Measurements from ENCODE around the gene SPDYA.

The SPDYA gene

DNA sequence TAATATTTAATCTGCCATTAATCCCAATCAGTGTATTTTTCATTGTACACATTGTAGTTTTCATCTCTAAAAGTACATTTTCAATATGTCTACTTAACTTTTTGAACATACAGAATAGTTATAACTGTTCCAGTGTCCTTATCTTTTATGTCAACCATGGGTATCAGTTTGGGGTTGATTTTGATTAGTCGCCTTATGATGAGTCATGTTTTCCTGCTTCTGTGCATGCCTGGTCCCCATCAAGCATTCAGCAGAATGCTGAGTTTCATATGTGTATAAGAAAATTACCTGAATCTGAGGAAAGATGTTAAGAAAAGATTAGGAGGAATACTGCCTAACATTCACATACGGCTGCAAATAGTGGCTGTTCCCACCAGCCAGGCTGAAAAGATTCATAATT, 17.7 kb downstream of the SPDYA start:
- H3K4me1 ChIP-seq (ENCODE audit: control insufficient read depth in 1 of 2, insufficient read depth in 2 of 2, low read length in 2 of 2), result no peaks in the 10 kb centered on the region
- no peak overlapping the region for H3K4me3 ChIP-seq (ENCODE audit: low read depth in 1 of 2, low read length in 2 of 2)
- no peaks in the 10 kb centered on the region for H3K36me3 ChIP-seq (ENCODE audit: control insufficient read depth in 1 of 2, insufficient read depth in 2 of 2, low read length in 2 of 2)
- no peak overlapping the region for H3K27ac ChIP-seq (ENCODE audit: low read length)
- no peaks in the 10 kb centered on the region for H3K9me3 ChIP-seq (ENCODE audit: control insufficient read depth in 1 of 2, low read length in 2 of 2)
- no peaks in the 10 kb centered on the region for H3K27me3 ChIP-seq (ENCODE audit: low read depth, low read length)

DNA sequence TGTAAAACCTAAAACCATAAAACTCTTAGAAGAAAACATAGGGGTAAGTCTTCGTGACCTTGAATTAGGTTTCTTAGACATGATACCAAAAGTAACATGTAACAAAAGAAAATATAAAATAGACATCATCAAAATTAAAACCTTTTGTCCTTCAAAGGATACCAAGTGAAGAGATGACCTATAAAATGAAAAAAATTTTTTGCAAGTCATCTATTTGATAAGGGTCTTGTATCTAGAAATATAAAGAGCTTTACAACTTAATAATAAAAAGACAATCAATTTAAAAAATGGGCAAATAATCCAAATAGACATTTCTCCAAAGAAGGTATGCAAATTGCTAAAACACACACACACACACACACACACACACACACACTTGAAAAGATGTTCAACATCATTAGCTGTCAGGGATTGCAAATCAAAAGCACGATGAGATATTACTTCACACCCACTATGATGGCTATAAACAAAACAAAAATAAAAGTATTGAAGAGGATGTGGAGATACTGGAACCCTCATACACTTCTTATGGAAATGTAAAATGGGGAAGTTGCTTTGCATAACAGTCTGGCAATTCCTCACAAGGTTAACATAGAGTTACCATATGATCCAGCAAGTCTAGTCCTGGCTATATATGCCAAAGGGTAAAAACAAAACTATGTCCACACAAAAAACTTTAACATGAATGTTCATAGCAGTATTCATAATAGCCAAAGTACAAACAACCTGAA, 23.3 kb downstream of the SPDYA start:
- Histone ChIP-seq H3K4me1 (ENCODE audit: control insufficient read depth in 1 of 2, insufficient read depth in 2 of 2, low read length in 2 of 2) (no peaks in the 10 kb centered on the region), H3K27ac (ENCODE audit: low read length) (no peak overlapping the region), H3K36me3 (ENCODE audit: control insufficient read depth in 1 of 2, insufficient read depth in 2 of 2, low read length in 2 of 2) (no peaks in the 10 kb centered on the region), H3K27me3 (ENCODE audit: low read depth, low read length) (no peaks in the 10 kb centered on the region), H3K4me3 (ENCODE audit: low read depth in 1 of 2, low read length in 2 of 2) (no peak overlapping the region), H3K9me3 (ENCODE audit: control insufficient read depth in 1 of 2, low read length in 2 of 2) (no peaks in the 10 kb centered on the region)

DNA sequence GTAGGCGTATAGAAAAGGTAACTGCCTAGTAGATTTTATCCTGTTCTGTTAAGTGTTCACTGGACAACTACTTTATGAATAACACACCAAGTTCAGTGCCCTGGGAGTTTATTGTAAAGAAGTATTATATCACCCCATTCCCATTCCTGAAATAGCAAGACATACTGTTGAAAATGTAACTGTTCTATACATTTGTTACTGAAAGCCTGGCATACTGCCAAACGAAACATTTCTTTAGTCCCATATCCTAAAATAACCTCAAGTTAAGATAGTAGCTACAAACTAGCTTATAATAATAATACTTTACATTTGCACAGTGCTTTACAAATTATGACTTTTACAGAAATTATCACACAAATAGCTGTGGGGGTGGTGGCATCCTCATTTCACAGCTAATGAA, 25.1 kb downstream of the SPDYA start:
- no peaks in the 10 kb centered on the region for H3K27me3 ChIP-seq (ENCODE audit: low read depth, low read length)
- no peaks in the 10 kb centered on the region for H3K36me3 ChIP-seq (ENCODE audit: control insufficient read depth in 1 of 2, insufficient read depth in 2 of 2, low read length in 2 of 2)
- no peak overlapping the region for H3K4me3 ChIP-seq (ENCODE audit: low read depth in 1 of 2, low read length in 2 of 2)
- H3K27ac ChIP-seq (ENCODE audit: low read length), result no peak overlapping the region
- no peaks in the 10 kb centered on the region for H3K4me1 ChIP-seq (ENCODE audit: control insufficient read depth in 1 of 2, insufficient read depth in 2 of 2, low read length in 2 of 2)
- H3K9me3 ChIP-seq (ENCODE audit: control insufficient read depth in 1 of 2, low read length in 2 of 2), result no peaks in the 10 kb centered on the region

DNA sequence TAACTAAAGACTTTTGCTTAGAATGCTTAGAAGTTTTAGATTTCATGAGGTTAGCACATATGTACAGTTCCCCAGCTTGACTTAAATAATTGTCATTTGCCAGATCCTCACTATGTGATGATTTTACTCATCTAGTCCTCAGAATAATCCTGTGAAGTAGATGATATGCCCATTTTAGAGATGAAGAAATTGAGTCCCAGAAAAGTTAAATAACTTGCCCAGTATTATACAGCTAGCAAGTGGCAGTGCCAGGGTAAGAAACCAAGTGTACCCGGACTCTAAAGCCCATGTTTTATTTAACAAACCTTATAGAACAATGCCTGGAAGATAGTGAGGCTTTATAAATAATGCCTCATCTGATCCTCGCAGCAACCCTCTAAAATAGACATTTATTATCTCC, 28.3 kb downstream of the SPDYA start:
- Histone ChIP-seq H3K4me3 (ENCODE audit: low read depth in 1 of 2, low read length in 2 of 2) (no peak overlapping the region), H3K27me3 (ENCODE audit: low read depth, low read length) (no peaks in the 10 kb centered on the region), H3K4me1 (ENCODE audit: control insufficient read depth in 1 of 2, insufficient read depth in 2 of 2, low read length in 2 of 2) (no peaks in the 10 kb centered on the region), H3K36me3 (ENCODE audit: control insufficient read depth in 1 of 2, insufficient read depth in 2 of 2, low read length in 2 of 2) (no peaks in the 10 kb centered on the region), H3K9me3 (ENCODE audit: control insufficient read depth in 1 of 2, low read length in 2 of 2) (no peaks in the 10 kb centered on the region), H3K27ac (ENCODE audit: low read length) (no peak overlapping the region)

DNA sequence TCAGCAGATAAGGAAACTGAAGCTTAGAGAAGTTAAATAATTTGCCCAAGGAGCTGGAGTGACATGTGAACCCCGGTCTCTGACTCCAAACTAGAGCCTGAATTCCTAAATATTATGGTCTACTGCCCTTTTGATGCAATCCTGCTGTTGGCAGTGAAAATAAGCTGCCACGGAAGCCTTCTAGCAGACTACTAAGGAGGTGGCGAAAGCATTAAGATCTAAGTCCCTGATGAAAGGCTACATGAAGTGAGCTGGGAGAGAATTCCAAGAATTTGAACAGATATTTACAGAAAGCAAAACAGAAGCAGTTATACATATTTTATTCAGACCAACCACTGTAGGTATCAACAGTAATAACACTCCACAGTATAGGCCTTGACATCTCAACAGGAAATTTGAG, 31.4 kb downstream of the SPDYA start:
- Histone ChIP-seq H3K36me3 (ENCODE audit: control insufficient read depth in 1 of 2, insufficient read depth in 2 of 2, low read length in 2 of 2) (peaks cover 0 to 9% of the 10 kb centered on the region in 2 donors), H3K4me3 (ENCODE audit: low read depth in 1 of 2, low read length in 2 of 2) (no peak overlapping the region), H3K27ac (ENCODE audit: low read length) (no peak overlapping the region), H3K9me3 (ENCODE audit: control insufficient read depth in 1 of 2, low read length in 2 of 2) (no peaks in the 10 kb centered on the region), H3K27me3 (ENCODE audit: low read depth, low read length) (no peaks in the 10 kb centered on the region), H3K4me1 (ENCODE audit: control insufficient read depth in 1 of 2, insufficient read depth in 2 of 2, low read length in 2 of 2) (no peaks in the 10 kb centered on the region)

DNA sequence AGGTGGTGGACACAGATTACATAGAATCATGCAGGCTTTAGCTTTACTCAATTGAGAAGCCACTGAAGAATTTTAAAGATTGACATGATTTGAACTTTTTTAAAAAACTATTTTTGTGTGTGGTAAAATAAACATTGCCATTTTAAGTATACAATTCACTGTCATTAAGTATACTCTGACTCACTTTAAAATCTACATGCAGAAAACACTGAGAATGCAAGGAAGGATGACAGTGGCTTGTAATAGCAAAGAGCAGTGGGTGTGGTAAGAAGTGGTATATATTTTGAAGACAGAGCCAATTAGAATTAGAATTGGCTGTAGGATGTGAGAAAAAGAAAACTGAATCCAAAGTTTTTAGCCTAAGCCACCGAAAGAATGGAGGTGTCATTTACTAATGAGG, 44.6 kb downstream of the SPDYA start:
- Histone ChIP-seq H3K4me3 (ENCODE audit: low read depth in 1 of 2, low read length in 2 of 2) (no peak overlapping the region), H3K27ac (ENCODE audit: low read length) (no peak overlapping the region), H3K27me3 (ENCODE audit: low read depth, low read length) (no peaks in the 10 kb centered on the region), H3K4me1 (ENCODE audit: control insufficient read depth in 1 of 2, insufficient read depth in 2 of 2, low read length in 2 of 2) (no peaks in the 10 kb centered on the region), H3K36me3 (ENCODE audit: control insufficient read depth in 1 of 2, insufficient read depth in 2 of 2, low read length in 2 of 2) (peaks cover 0 to 5% of the 10 kb centered on the region in 2 donors), H3K9me3 (ENCODE audit: control insufficient read depth in 1 of 2, low read length in 2 of 2) (no peaks in the 10 kb centered on the region)

DNA sequence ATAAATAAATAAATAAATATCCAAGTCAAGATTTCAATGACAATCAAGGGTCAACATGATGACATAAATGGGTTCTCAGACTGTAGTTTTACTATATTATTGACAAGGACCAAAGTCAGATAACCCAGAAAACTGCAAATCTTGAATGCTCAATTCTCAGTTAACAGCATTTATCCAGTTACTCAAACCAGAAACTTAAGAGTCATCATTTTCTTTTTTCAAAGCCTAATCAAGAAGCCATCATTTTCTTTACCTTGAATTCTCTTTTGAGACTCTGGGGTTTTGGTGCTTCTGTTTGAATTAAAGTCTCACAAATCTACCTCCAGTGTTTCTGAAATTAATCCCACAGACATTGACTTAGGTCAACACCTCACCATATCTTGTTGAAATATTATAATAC, 45.3 kb downstream of the SPDYA start:
- Histone ChIP-seq H3K36me3 (ENCODE audit: control insufficient read depth in 1 of 2, insufficient read depth in 2 of 2, low read length in 2 of 2) (peaks cover 6 to 13% of the 10 kb centered on the region in 2 donors), H3K27ac (ENCODE audit: low read length) (no peak overlapping the region), H3K4me3 (ENCODE audit: low read depth in 1 of 2, low read length in 2 of 2) (no peak overlapping the region), H3K4me1 (ENCODE audit: control insufficient read depth in 1 of 2, insufficient read depth in 2 of 2, low read length in 2 of 2) (no peaks in the 10 kb centered on the region), H3K27me3 (ENCODE audit: low read depth, low read length) (no peaks in the 10 kb centered on the region), H3K9me3 (ENCODE audit: control insufficient read depth in 1 of 2, low read length in 2 of 2) (no peaks in the 10 kb centered on the region)

DNA sequence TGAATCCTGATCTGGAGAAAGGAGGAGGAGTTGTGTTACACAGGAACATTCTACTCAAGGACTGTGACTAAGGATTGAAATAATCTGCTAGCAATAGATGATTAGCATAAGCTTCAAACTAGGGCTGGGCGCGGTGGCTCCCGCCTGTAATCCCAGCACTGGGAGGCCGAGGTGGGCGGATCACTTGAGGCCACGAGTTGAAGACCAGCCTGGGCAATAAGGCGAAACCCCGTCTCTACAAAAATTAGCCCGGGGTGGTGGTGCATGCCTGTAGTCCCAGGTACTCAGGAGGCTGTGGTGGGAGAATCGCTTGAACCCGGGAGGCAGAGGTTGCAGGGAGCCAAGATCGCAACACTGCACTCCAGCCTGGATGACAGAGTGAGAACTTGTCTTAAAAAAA, 58.0 kb downstream of the SPDYA start:
- H3K36me3 ChIP-seq (ENCODE audit: control insufficient read depth in 1 of 2, insufficient read depth in 2 of 2, low read length in 2 of 2), result peaks cover 4 to 11% of the 10 kb centered on the region in 2 donors
- no peak overlapping the region for H3K27ac ChIP-seq (ENCODE audit: low read length)
- peak overlapping the region; percentile 99 for H3K4me3 ChIP-seq (ENCODE audit: low read depth in 1 of 2, low read length in 2 of 2)
- no peaks in the 10 kb centered on the region for H3K9me3 ChIP-seq (ENCODE audit: control insufficient read depth in 1 of 2, low read length in 2 of 2)
- no peaks in the 10 kb centered on the region for H3K27me3 ChIP-seq (ENCODE audit: low read depth, low read length)
- H3K4me1 ChIP-seq (ENCODE audit: control insufficient read depth in 1 of 2, insufficient read depth in 2 of 2, low read length in 2 of 2), result peaks cover 15 to 29% of the 10 kb centered on the region in 2 donors

DNA sequence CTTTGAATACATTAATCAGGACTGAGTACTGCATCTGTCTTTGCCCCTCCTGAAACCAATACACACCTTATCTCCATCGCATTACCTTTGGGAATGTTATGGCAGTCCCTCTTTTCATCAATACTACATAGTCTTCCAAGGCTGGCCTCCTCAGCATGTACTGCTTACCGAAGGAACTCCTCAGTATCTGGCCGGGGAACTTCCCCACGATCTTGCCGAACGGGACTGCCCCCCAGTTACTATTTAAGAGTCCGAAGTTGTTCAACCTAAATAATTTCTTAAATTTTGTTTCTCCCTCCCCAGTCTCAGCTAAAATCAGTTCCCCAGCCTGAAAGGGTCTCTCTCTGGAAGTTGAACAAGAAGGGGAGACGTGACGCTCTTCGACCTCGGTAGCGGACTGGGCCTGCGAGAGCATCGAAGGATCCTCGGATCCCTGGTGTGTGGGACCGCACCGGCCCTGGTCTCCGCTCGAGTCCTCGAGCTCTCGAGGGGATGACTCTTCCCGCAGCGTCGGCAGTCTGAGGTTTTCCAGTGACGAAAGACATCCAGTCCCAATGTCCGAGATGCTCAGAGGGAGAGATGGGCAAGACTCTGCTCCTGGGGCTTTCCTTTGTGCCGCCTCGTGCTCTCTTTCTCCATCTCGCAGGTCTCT, 59.0 kb downstream of the SPDYA start:
- Histone ChIP-seq H3K36me3 (ENCODE audit: control insufficient read depth in 1 of 2, insufficient read depth in 2 of 2, low read length in 2 of 2) (peaks cover 0 to 5% of the 10 kb centered on the region in 2 donors), H3K4me1 (ENCODE audit: control insufficient read depth in 1 of 2, insufficient read depth in 2 of 2, low read length in 2 of 2) (peaks cover 10 to 29% of the 10 kb centered on the region in 2 donors), H3K27ac (ENCODE audit: low read length) (peak overlapping the region; percentile 87), H3K4me3 (ENCODE audit: low read depth in 1 of 2, low read length in 2 of 2) (peak overlapping the region; percentile 99), H3K27me3 (ENCODE audit: low read depth, low read length) (no peaks in the 10 kb centered on the region), H3K9me3 (ENCODE audit: control insufficient read depth in 1 of 2, low read length in 2 of 2) (no peaks in the 10 kb centered on the region)

DNA sequence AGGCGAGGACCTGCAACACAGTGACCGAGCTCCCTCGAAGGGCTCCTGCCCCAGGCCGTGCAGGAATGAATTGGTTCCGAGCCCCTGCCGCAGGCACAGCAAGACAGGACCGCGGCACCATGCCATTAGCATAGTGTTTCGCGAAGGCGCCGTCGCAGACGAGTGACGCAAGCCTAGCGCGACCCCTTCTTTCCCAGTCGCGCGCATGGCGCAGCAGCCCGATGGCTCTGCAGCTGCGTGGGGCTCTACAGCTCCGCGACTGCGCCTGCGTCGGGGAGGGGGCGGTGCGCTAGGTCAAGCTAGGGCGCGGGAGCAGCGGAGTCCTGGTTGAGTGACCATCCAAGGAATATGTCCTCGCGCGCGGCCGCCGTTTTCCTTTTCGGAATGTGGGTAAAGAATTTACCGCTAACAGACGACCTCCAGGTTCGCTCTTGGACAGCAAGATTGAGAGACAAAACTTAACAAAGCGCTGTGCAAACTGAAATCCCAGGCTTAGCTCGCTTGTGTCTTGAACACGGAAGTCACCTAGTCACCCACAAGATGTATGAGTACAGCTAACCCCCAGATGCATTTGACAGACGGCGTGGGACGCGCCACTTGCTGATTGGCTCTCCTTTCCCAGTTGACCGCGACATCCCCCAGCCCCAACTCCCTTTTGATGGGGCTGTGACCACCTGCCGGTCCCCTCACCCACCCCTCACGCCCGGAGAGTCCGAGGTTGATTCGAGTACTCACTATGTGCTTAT, 59.7 kb downstream of the SPDYA start, which contains the start of gene TRMT61B:
TSS of gene TRMT61B (minus strand) at position 164 of the 746 bp plus-strand sequence. CDS start at position 132, 32 bp downstream.
- no peaks in the 10 kb centered on the region for H3K27me3 ChIP-seq (ENCODE audit: low read depth, low read length)

DNA sequence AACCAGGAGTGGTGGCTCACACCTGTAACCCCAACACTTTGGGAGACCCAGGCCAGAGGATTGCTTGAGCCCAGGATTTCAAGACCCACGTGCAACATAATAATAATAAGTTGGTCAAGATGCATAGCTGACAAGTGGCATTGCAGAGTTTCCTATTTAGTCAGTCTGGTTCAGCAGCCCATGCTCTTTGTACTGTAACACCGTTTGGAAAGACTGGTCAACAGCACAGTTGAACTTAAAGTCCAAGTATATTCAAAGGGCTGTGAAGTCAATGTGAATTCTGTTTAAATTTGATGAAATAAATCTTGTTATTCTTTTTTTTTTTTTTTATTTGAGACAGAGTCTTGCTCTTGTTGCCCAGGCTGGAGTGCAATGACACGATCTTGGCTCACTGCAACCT, 61.0 kb downstream of the SPDYA start:
- H3K36me3 ChIP-seq (ENCODE audit: control insufficient read depth in 1 of 2, insufficient read depth in 2 of 2, low read length in 2 of 2), result no peaks in the 10 kb centered on the region
- H3K9me3 ChIP-seq (ENCODE audit: control insufficient read depth in 1 of 2, low read length in 2 of 2), result no peaks in the 10 kb centered on the region
- H3K4me3 ChIP-seq (ENCODE audit: low read depth in 1 of 2, low read length in 2 of 2), result no peak overlapping the region
- peaks cover 10 to 28% of the 10 kb centered on the region in 2 donors for H3K4me1 ChIP-seq (ENCODE audit: control insufficient read depth in 1 of 2, insufficient read depth in 2 of 2, low read length in 2 of 2)
- no peak overlapping the region for H3K27ac ChIP-seq (ENCODE audit: low read length)
- H3K27me3 ChIP-seq (ENCODE audit: low read depth, low read length), result no peaks in the 10 kb centered on the region

More for the DNA sequence above, 59.7 kb downstream of the SPDYA start, which contains the start of gene TRMT61B:
- H3K36me3 ChIP-seq (ENCODE audit: control insufficient read depth in 1 of 2, insufficient read depth in 2 of 2, low read length in 2 of 2), result peaks cover 0 to 5% of the 10 kb centered on the region in 2 donors
- peak within 1 kb of the TSS; percentile 87 for H3K27ac ChIP-seq (ENCODE audit: low read length)
- peak within 1 kb of the TSS; percentile 99 for H3K4me3 ChIP-seq (ENCODE audit: low read depth in 1 of 2, low read length in 2 of 2)
- H3K9me3 ChIP-seq (ENCODE audit: control insufficient read depth in 1 of 2, low read length in 2 of 2), result no peaks in the 10 kb centered on the region
- H3K4me1 ChIP-seq (ENCODE audit: control insufficient read depth in 1 of 2, insufficient read depth in 2 of 2, low read length in 2 of 2), result peaks cover 10 to 29% of the 10 kb centered on the region in 2 donors

Measured in muscle layer of duodenum (tissue), 2 donors.